ENCODE results near the gene SEC14L1.
A peak's percentile ranks its signal among the peaks of the same experiment; 100 is the strongest.
"Not testable (repeated sequence)": the region's sequence is repeated elsewhere in the genome, so short reads cannot be mapped to it uniquely, and the experiment has no call there.

The SEC14L1 gene

GRCh38 chr17:77116371-77116860 is 24.4 kb upstream of the SEC14L1 start:
- no peak for DNase-seq

GRCh38 chr17:77117415-77117814 is 23.4 kb upstream of the SEC14L1 start:
- no peak for DNase-seq

GRCh38 chr17:77118251-77118928 is 22.4 kb upstream of the SEC14L1 start:
- DNase-seq: no peak

- no peak for DNase-seq
Observed at GRCh38 chr17:77119668-77120301, 21.0 kb upstream of the SEC14L1 start.

GRCh38 chr17:77120868-77121267 is 19.9 kb upstream of the SEC14L1 start:
- DNase-seq: no peak

GRCh38 chr17:77124192-77124889 is 16.4 kb upstream of the SEC14L1 start:
- DNase-seq: no peak

GRCh38 chr17:77125432-77125901 is 15.3 kb upstream of the SEC14L1 start:
- DNase-seq: no peak

- DNase-seq: no peak
Observed at GRCh38 chr17:77126519-77126918, 14.2 kb upstream of the SEC14L1 start.

- peak; percentile 51 for DNase-seq
Observed at GRCh38 chr17:77127735-77128361, 12.9 kb upstream of the SEC14L1 start.

- peak; percentile 60 for DNase-seq
Observed at GRCh38 chr17:77128896-77129567, 11.7 kb upstream of the SEC14L1 start.

GRCh38 chr17:77129568-77130301 is 11.0 kb upstream of the SEC14L1 start:
- DNase-seq: peak; percentile 86

GRCh38 chr17:77130525-77130924 is 10.2 kb upstream of the SEC14L1 start:
- no peak for DNase-seq

GRCh38 chr17:77131904-77132303 is 8.9 kb upstream of the SEC14L1 start:
- DNase-seq: peak; percentile 85

GRCh38 chr17:77132411-77133086 is 8.2 kb upstream of the SEC14L1 start:
- no peak for DNase-seq

- DNase-seq: no peak
Observed at GRCh38 chr17:77133087-77133638, 7.6 kb upstream of the SEC14L1 start.

GRCh38 chr17:77136420-77136767 is 4.4 kb upstream of the SEC14L1 start:
- DNase-seq: no peak

GRCh38 chr17:77137111-77137510 is 3.7 kb upstream of the SEC14L1 start:
- no peak for DNase-seq

GRCh38 chr17:77137886-77138285 is 2.9 kb upstream of the SEC14L1 start:
- not testable (repeated sequence) for DNase-seq

GRCh38 chr17:77140166-77140877 is 447 bp upstream of the SEC14L1 start:
- peak; percentile 100 for DNase-seq

- DNase-seq: no peak
Observed at GRCh38 chr17:77141846-77142449, 1.2 kb downstream of the SEC14L1 start.
